T-helper 9 cell (primary cell): ENCODE data around the gene MAP4K3.
A peak's percentile ranks its signal among the peaks of the same experiment; 100 is the strongest.

Source experiments
- DNase-seq: peaks from one replicate; pipeline ENCODE4 v3.0.0-alpha.2; 2020
- total RNA-seq, 2 donors: gene quantifications; one replicate each; lab custom pipeline; 2026; lab: John Stamatoyannopoulos, UW

MAP4K3 gene
- 19.2 to 27.3 reads per million in 2 donors for total RNA-seq

- peak; percentile 54 for DNase-seq
Measured at GRCh38 chr2:39436592-39437521, at the start of gene MAP4K3. TSS of gene MAP4K3 (minus strand) at chr2:39437285. CDS start at chr2:39436987, 298 bp downstream.

DNA sequence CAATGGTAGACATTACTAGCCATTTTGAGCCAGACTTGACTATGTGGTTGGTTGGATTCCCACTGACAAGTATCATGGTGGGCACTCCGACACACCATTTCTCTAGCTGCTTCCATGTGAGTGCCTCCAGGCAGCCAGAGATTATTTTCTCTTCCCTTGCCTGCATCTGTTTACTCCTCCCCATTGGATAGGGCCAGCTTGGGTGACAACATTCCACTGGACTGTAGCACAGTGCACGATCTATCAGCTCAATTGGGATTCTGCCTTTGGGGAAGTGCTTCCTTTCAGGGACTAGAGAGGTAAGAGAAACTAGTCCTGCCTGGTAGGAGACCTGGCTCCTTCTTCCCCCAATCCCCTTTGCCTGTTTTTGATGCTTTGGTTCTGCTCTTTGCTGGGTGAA lies 49.0 kb upstream of the MAP4K3 start:
- DNase-seq, result no peak

DNA sequence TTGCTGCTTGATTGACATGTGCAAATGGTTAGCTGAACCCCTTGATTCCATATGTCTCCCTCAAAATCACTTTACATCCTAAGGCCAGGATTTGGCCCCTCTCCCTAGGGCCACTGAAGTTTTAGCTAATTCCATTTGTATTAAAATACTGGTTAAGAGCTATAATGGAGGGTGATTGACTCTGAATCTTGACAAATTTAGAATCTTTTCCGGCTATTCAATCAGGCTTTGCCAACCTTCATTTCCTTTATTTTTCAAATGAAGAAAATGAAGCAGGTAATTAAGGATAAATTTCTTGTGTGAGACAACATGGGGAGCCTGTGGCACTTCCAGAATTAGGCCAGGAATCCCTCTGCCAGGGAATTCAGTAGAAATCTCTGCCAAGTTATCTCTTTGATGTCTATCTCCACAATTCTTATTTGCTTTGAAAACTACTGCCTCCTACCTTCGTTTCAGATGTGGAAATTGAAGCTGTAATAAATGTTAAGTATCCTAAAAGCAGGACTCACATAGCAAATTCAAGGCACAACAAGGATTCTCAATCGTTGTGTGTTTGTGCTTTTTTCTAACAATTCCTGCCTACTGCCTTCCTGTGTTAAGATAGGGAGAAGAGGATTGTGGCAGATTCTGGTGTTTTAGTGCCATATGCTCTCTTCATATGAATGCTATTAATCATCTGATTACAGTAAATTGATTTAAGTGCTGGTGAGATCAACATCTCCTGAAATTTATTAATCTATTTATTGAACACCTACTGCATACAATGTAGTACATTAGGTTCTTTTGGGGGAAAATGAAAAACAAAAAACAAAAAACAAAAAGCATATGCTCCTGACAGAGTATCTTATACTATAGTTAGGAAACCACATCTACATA lies 47.8 kb upstream of the MAP4K3 start:
- DNase-seq, result no peak

- no peak for DNase-seq
Measured at GRCh38 chr2:39484206-39484605, 47.1 kb upstream of the MAP4K3 start.

- no peak for DNase-seq
Measured at GRCh38 chr2:39483534-39483933, 46.4 kb upstream of the MAP4K3 start.

GRCh38 chr2:39481611-39482010 lies 44.5 kb upstream of the MAP4K3 start:
- no peak for DNase-seq

DNA sequence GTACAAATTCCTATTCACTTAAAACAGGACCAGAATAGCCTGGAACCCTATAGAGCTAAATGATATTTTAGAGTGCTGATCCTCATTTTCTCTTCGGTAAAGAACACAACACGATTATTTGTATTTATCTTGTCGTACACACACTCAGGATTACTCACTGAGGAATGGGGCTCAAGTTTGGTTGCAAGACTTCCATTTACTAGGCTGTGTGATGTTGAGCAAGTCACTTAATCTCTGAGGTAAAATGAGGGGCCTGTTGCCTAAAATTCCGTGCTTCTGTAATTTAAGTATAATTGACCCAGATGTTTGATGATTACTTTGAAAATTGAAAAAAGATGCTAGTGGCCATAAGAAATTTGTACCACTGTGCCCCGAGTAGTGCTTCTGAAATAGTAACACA lies 42.6 kb upstream of the MAP4K3 start:
- no peak for DNase-seq

GRCh38 chr2:39479053-39479670 lies 42.1 kb upstream of the MAP4K3 start:
- no peak for DNase-seq

- DNase-seq, result no peak
Measured at GRCh38 chr2:39476524-39476923, 39.4 kb upstream of the MAP4K3 start.

DNA sequence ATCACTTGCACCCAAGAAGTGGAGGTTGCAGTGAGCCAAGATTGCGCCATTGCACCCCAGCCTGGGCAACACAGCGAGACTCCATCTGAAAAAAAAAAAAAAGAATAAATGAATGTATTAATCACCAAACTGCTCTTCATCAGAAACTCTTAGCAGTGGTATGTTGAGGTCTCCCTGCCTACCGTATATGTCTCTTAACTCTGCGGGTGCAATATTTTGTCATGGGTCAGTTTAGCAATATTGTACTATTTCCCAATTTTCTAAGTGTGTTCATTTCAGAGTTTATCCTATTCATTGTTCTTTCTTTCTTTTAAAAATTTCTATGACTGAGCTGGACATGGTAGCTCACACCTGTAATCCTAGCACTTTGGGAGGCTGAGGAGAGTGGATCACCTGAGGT lies 37.9 kb upstream of the MAP4K3 start:
- DNase-seq, result no peak

DNA sequence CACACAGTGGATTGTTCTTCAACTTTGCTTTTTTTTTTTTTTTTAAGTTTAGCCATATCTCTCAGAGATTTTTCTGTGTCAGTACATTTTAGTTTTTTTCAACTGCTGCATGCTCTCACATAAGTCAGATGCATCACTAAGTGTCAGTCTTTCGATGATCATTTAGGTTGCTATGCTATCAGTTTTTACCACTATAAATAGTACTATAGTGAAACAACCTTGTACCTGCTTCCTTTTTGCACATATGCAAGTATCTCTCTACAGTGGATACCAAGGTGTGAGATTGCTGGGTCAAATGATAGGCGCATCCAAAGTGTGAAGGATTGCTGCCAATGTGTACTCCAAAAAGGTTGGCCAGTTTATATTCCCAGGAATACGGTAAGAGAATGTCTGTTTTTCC lies 33.5 kb upstream of the MAP4K3 start:
- no peak for DNase-seq

DNA sequence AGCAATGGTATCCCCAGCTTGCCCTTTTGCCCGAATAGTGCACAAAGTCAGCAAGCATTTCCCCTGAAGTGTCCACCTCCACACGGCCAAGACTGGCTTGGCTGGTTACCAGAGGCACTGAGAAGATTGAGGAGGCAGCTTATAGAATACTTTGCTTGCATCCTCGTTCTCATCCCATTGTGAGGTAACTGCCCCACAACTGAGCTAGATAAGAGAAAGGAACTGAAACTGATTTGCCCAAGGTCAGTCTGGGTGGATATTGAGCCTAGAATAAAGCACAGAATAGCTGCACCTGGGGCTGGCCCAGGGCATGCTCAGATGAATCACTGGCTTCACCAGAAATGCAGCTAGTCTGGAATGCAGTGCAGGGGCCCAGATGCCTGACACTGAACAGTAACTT lies 32.7 kb upstream of the MAP4K3 start:
- no peak for DNase-seq

DNA sequence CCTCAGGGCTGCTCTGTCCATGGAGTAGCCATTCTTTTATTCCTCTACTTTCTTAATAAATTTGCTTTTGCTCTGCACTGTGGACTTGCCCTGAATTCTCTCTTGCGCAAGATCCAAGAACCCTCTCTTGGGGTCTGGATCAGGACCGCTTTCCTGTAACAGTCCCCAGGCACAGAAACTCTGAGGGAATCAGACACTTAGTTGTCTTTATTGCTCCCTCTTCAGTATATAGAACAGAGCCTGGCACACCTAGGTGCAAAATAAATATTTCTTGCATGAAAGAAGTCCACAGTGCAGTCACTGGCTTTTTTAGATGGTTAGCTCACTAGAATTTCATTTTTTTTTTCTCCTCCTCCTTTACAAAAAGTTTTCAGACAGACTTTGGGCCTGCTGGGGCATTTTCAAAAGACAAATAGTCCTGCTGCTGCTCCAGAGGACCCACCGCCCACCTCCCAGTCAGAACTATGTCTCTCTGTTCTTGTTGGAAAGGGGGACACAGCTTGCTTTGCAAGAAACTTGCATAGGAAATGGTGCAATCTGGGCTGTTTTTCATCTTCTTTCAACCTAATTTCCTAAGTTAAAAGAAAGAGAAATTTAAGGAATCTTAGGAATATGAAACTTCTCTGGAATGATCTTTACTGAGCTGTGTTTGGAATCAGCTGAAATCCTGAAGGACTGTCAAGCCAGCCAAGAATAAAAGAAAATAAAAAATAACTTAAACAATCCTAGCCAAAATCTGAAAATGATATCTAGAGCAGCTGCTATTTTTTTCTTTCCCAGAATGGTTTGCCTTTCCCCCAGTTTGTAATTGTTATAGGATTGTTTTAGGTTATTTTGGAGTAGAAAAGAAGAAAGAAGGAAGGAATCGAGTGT lies 31.7 kb upstream of the MAP4K3 start:
- DNase-seq, result no peak

- DNase-seq, result no peak
Measured at GRCh38 chr2:39466311-39466710, 29.2 kb upstream of the MAP4K3 start.

GRCh38 chr2:39464864-39465263 lies 27.8 kb upstream of the MAP4K3 start:
- no peak for DNase-seq

DNA sequence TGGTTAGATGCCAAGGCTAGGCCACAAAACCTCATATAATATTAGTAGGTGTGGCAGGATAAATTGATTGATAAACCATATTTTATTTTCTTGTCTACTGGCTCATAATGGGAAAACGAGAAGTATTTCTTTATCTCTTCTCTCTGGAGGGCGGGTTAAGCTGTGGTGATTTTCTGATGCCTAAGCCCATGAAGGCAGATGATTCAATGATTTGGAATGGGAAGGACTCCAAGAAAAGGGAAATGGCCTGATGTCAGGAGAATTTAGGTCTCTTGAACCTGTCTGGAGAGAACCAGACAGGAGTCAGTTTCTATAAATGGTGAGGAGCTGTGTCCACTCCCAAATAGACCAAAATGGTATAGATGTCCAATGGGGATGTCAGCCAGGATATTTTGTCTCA lies 18.7 kb upstream of the MAP4K3 start:
- DNase-seq, result no peak

GRCh38 chr2:39452396-39452795 lies 15.3 kb upstream of the MAP4K3 start:
- no peak for DNase-seq

GRCh38 chr2:39451954-39452353 lies 14.9 kb upstream of the MAP4K3 start:
- DNase-seq, result no peak

GRCh38 chr2:39448169-39448502 lies 11.1 kb upstream of the MAP4K3 start:
- no peak for DNase-seq

DNA sequence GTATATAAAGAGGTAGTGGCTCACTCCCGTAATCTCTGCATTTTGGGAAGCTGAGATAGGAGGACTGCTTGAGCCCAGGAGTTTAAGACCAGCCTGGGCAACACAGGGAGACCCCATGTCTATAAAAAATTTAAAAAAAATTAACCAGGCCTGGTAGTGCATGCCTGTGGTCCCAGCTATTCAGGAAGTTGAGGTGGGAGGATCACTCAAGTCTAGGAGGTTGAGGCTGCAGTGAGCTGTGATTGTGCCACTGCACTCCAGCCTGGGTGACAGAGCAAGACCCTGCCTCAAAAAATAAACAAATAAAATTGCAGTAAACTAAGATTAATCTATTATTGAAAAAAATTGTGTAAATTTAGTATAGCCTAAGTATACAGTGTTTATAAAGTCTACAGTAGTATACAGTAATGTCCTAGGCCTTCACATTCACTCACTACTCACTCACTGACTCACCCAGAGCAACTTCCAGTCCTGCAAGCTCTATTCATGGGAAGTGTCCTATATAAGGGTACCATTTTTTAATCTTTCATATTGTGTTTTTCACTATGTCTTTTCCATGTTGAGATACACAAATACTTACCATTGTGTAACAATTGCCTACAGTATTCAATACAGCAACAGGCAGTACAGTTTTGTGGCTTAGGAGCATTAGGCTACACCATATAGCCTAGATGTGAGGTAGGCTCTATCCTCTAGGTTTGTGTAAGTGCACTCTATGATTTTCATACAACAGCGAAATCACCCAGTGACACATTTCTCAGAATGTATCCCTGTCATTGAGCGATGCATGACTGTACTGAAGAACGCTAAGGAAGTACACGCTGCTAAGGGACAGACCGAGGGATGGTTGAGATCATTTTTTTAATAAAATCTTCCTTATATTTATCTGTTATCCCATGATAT lies 10.4 kb upstream of the MAP4K3 start:
- DNase-seq, result no peak

- DNase-seq, result no peak
Measured at GRCh38 chr2:39445934-39446333, 8.8 kb upstream of the MAP4K3 start.
